NB4 (cell line): Measurements from ENCODE around the gene LSM2.
"Not testable (repeated sequence)": the region's sequence is repeated elsewhere in the genome, so short reads cannot be mapped to it uniquely, and the experiment has no call there.

ENCODE experiments used
- DNase-seq: peaks from one replicate; pipeline ENCODE4 v3.0.0; 2010; ENCODE audit warnings: low read depth
- H3K4me3 ChIP-seq: one replicate; pipeline ENCODE4 v1.5.1; 2011; ENCODE audit warnings: mild to moderate bottlenecking, low read depth, low read length, moderate library complexity
- MYC ChIP-seq: IDR thresholded peaks from 2 replicates; pipeline ENCODE4 v1.6.1; 2011; ENCODE audit warnings: low read depth, low read length
- POLR2A ChIP-seq: IDR thresholded peaks from 2 replicates; pipeline ENCODE4 v1.6.1; 2011; ENCODE audit warnings: mild to moderate bottlenecking; ENCODE audit not compliant: insufficient read length; ENCODE audit errors: extremely low read depth
- TF ChIP-seq, protein P1 (sequence below): IDR thresholded peaks from one replicate; pipeline ENCODE4 v1.5.1; 2012; ENCODE audit warnings: low read depth, low read length
- TF ChIP-seq, protein P2 (sequence below): IDR thresholded peaks from 2 replicates; pipeline ENCODE4 v1.6.1; 2011; ENCODE audit warnings: low read depth, low read length

LSM2 gene

DNA sequence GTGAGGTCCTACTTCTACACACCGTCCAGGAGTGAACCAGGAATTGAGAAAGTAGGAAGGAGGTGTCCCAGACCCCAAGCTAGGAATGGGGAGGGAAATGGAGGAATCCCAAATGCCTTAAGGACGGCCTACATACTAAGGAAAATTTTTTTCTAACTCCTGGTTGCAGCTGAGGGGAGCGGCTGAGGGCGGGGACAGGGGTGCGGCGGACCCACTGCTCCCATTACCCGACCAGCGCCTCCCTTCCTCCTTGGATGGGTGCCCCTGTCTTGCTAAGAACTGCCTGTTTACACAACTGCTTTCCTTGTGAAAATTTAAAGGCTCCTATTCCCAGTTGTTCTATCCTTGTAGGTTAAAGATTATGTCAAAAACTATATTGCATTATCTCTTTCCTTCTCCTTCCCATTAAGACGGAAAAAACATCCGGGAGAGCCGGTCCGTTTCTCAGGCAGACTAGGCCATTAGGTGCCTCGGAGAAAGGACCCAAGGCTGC is 20.1 kb upstream of the LSM2 start:
- peak; percentile 23 for TF ChIP-seq POLR2A
- TF ChIP-seq, protein P1, sequence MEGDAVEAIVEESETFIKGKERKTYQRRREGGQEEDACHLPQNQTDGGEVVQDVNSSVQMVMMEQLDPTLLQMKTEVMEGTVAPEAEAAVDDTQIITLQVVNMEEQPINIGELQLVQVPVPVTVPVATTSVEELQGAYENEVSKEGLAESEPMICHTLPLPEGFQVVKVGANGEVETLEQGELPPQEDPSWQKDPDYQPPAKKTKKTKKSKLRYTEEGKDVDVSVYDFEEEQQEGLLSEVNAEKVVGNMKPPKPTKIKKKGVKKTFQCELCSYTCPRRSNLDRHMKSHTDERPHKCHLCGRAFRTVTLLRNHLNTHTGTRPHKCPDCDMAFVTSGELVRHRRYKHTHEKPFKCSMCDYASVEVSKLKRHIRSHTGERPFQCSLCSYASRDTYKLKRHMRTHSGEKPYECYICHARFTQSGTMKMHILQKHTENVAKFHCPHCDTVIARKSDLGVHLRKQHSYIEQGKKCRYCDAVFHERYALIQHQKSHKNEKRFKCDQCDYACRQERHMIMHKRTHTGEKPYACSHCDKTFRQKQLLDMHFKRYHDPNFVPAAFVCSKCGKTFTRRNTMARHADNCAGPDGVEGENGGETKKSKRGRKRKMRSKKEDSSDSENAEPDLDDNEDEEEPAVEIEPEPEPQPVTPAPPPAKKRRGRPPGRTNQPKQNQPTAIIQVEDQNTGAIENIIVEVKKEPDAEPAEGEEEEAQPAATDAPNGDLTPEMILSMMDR: no peak
- TF ChIP-seq, protein P2, sequence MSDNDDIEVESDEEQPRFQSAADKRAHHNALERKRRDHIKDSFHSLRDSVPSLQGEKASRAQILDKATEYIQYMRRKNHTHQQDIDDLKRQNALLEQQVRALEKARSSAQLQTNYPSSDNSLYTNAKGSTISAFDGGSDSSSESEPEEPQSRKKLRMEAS: peak; percentile 51; the same call in 1 of the 2 replicates
- peak; percentile 71 for TF ChIP-seq MYC

GRCh38 chr6:31825553-31825952 is 18.8 kb upstream of the LSM2 start:
- H3K4me3 ChIP-seq: no peak overlapping the region
- TF ChIP-seq MYC (no peak), POLR2A (no peak)
- TF ChIP-seq, protein P2: no peak
- TF ChIP-seq, protein P1: no peak
- DNase-seq: no peak

More for the DNA sequence above, 20.1 kb upstream of the LSM2 start:
- peak; percentile 86 for DNase-seq
- peak overlapping the region; percentile 78 for H3K4me3 ChIP-seq

GRCh38 chr6:31823592-31824196 is 16.9 kb upstream of the LSM2 start:
- DNase-seq: peak; percentile 40
- H3K4me3 ChIP-seq: not testable (repeated sequence)

- DNase-seq: peak; percentile 90
- peak overlapping the region; percentile 74 for H3K4me3 ChIP-seq
- TF ChIP-seq, protein P2: no peak
- TF ChIP-seq, protein P1: no peak
- no peak for TF ChIP-seq MYC
- TF ChIP-seq POLR2A: peak; percentile 24
Observed at GRCh38 chr6:31822036-31822821, 15.5 kb upstream of the LSM2 start.

GRCh38 chr6:31821301-31822035 is 14.7 kb upstream of the LSM2 start:
- peak overlapping the region; percentile 74 for H3K4me3 ChIP-seq
- TF ChIP-seq, protein P2: no peak
- peak; percentile 35 for TF ChIP-seq POLR2A
- DNase-seq: peak; percentile 81

DNA sequence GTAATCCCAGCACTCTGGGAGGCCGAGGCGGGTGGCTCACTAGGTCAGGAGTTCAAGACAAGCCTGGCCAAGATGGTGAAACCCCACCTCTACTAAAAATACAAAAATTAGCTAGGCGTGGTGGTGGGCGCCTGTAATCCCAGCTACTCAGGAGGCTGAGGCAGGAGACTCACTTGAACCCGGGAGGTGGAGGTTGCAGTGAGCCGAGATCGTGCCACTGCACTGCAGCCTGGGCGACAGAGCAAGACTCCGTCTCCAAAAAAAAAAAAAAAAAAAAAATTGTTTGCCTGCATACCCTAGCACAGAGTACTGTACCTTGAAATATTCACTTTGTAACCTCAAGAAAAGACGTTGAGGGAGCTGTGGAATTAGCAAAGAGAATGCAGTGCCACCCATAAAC is 13.6 kb upstream of the LSM2 start:
- not testable (repeated sequence) for H3K4me3 ChIP-seq, DNase-seq

DNA sequence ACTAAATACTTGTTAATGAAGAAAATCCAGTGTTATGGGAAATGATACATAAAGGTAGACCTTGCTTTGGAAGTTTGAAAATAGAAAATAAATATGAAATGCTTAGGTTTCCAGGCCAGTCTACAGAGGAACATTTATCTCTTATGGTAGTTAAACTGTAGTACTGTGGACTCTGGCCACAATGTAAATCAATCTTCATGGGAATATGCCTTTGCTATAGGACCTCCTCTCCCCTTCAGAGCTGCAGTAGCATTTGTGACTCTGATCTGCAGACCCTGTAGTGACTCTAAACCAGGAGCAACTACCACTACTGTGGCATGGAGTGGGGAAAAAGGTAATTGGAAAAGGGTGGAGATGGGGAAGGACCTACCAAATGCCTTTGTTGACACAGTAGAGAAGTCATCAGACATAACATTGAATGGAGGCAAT is 13.1 kb upstream of the LSM2 start:
- DNase-seq: no peak
- TF ChIP-seq, protein P1: no peak
- TF ChIP-seq, protein P2: no peak
- peak overlapping the region; percentile 4 for H3K4me3 ChIP-seq

DNA sequence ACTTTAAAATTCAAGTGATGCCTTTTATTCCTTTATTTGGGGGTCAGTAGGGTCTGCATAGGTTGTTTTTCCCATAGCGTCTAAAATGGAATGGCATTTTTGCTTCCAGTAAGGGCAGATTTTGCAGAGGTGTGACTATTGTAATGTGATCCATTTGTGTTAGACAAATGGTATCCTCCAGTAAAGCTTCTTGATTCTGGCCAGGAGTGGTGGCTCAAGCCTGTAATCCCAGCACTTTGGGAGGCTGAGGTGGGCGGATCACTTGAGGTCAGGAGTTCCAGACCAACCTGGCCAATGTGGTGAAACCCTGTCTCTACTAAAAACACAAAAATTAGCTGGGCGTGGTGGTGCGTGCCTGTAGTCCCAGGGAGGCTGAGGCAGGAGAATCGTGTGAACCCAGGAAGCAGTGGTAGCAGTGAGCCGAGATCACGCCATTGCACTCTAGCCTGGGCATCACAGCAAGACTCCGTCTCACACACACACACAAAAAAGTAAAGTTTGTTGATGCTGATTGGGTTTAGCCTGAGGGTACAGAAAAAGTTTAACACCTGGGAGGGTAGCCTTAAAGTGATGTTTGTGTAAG is 11.3 kb upstream of the LSM2 start:
- peak overlapping the region; percentile 89 for H3K4me3 ChIP-seq

DNA sequence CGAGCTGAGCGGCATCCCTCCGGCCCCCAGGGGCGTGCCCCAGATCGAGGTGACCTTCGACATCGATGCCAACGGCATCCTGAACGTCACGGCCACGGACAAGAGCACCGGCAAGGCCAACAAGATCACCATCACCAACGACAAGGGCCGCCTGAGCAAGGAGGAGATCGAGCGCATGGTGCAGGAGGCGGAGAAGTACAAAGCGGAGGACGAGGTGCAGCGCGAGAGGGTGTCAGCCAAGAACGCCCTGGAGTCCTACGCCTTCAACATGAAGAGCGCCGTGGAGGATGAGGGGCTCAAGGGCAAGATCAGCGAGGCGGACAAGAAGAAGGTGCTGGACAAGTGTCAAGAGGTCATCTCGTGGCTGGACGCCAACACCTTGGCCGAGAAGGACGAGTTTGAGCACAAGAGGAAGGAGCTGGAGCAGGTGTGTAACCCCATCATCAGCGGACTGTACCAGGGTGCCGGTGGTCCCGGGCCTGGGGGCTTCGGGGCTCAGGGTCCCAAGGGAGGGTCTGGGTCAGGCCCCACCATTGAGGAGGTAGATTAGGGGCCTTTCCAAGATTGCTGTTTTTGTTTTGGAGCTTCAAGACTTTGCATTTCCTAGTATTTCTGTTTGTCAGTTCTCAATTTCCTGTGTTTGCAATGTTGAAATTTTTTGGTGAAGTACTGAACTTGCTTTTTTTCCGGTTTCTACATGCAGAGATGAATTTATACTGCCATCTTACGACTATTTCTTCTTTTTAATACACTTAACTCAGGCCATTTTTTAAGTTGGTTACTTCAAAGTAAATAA is 10.6 kb upstream of the LSM2 start:
- DNase-seq: peak; percentile 62
- H3K4me3 ChIP-seq: peak overlapping the region; percentile 89

More for the DNA sequence above, 11.3 kb upstream of the LSM2 start:
- not testable (repeated sequence) for DNase-seq
